CD4-positive, alpha-beta T cell treated with Interleukin-10 for 1 hour (primary cell): ENCODE measurements around the gene MS4A18.

Source experiments
- DNase-seq: peaks from one replicate; pipeline ENCODE4 v3.0.0-alpha.2; 2020

The MS4A18 gene

DNA sequence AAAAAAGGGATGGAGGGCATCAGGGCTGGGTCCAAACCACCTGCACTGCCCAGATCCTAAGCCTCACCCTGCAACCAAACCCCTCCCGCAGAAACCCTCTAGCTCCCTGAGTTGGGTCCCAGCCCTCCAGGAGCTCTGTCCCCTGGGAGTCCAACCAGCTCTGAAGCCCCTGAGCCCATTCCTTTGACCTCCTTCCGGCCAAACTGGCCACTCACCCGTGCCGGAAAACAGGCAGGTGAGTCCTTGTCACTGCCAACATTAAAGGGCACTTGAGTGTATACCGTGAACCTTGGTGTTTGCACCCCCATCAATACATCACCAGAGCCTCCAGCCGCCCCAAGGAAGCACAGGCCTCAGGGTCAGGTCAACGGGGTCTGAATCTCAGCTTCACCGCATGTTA is 43.7 kb downstream of the MS4A18 start:
- no peak for DNase-seq

DNA sequence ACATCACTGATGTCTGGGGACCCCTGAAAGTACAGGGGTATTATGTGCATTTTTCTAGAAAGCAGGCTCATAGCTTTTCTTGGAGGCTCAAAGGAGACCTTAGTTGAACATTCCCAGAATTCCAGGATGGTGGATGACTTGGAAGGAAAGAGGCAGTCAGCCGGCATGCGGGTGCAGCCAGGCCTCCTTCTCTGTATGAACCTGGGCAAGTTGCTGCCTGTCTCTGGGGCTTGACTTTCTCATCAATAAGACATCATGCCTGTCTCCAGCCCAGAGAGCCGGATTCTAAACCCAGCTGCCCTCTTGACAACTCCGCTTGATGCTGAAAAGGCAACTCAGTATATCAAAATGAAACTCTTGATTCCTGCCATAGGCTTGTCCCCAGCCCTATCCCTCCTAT is 44.8 kb downstream of the MS4A18 start:
- no peak for DNase-seq

DNA sequence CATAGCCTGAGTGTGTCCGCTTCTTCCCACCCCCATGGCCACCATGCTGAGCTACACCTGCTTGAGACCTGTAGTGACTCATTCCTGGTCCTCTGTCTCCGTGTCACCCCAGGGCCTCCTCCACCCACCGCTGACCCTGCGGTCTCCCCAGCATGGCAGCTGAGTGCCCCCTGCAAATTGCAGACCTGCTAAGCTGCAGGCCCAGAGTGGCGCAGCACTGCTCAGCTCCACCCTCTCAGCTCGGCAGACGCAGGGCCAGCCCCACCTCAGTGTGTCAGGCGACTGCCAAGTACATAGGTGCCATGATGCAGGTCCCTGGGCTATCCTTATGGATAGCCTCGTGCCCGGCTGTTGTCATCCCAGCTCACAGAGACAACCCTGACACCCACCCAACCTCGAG is 45.3 kb downstream of the MS4A18 start:
- no peak for DNase-seq

DNA sequence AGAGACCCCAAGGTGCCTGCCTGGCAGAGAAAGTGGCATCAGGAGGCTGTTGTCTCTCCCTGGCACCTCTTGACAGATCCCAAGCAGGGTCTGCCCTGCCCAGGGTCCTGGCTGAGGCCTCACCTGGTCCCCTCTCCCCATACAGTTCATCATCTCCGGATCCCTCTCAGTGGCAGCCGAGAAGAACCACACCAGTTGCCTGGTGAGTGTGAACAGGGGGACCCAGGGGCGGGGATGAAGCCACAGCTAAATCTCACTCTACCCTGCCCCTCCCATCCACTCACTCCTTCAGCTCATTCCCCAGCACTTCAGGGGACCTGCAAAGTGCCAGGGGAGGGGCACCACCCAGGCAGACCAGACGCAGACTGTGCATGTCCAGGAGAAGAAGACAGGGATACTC is 46.6 kb downstream of the MS4A18 start:
- no peak for DNase-seq

DNA sequence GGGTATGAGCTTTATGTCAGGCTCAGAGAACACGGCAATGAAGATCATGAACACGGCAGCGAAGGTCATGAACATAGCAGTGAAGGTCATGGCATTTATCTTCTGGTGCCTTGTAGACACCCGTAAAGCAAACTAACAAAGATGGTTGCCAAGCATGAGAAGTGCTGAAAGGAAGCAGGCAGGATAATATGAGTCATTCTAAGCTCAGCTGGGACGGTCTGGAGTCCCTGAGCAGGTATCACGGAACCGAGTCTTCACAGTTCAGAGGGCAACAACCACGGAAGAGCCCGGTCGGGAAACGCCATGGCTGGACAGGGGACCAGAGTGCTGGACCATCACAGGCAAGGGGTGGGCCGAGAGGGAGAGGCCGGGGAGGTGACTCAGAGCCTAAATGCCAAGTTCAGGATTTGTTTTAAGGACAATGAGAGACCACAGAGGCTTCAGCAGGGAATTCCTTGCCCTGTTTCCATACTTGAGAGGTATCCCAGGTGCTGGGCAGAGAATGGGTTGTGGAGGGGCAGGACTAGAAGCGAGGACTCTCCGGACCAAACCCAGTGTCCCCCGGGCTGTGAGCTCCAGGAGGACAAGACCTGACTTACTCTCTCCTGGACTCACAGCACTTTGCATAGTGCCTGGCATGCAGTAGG is 47.5 kb downstream of the MS4A18 start:
- DNase-seq = no peak

DNA sequence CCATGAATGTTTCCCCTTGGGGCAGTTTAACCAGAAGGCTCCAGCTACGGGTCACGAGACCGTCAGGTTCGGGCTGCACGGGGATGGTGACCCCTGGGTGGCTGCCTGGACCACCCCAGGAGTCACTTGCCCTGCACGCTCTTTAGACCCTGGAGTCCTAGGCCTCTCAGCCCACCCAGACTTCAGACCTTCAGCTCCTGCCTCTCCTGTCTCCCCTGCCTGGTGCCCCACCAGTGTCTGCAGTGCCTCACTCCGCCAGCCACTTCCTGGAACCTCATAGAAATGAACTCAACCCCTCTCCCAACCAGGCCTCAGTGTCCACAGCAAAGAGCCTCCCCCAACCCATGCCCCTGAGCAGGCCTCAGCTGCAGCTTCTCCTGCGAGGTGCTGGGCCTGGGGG is 48.1 kb downstream of the MS4A18 start:
- no peak for DNase-seq

DNA sequence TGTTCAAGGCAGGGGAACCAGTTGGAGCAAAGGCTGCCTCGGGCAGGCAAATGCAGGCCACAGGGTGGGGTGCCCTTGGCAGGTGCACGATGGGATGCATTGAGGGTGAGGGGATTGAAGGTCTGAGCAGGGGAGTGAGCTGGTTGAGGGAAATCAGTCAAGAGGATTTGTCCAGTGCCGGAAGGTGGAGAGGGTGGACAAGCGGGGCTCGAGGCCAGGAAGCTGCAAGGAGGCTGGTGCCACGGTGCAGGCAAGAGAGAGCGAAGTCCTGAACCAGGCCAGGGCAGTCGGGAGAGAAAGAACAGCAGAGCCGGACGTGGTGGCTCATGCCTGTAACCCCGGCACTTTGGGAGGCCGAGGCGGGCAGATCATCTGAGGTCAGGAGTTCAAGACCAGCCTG is 50.2 kb downstream of the MS4A18 start:
- no peak for DNase-seq

DNA sequence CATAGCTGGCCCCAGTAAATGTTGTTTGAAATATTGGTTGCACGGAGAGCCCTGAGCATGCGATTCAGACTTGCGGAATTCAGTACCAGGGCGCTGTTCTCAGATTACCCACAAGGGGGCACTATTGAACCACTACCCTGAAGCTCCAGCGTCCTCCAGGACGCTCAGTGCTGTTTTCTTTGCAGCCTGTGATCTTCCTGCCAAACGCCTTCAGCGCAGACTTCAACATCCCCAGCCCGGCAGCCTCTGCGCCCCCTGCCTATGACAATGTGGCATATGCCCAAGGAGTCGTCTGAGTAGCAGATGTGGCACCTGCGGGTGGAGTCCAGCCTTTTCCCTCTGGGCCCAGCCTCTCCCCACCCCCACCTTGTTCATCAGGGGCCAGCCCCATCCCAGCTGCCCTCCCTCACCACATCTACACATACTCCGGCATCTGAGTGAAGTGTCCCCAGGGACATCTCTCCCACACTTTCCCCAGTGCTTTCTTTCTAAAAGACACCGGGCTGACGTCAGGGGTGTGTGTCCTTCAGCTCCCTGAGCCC is 51.0 kb downstream of the MS4A18 start:
- DNase-seq = peak; percentile 81

DNA sequence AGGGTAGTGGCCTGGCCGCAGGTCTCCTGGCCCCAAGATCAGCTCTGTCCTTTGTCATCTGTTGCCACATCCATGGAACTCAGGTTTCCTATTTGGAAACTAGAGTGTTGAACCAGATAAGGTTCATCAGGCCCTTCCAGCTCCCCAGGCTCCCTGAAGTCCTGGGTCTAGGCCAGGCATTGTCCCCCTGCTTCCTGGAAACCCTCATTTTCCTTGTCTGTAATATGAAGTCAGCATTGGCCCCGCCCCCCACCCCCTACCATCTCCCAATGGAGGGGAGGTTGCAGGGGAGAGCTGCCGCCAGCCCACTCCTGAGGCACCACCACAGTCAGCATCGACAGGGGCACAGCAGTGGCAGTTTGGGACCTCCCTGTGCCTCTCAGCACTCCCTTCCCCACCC is 51.6 kb downstream of the MS4A18 start:
- DNase-seq = no peak

DNA sequence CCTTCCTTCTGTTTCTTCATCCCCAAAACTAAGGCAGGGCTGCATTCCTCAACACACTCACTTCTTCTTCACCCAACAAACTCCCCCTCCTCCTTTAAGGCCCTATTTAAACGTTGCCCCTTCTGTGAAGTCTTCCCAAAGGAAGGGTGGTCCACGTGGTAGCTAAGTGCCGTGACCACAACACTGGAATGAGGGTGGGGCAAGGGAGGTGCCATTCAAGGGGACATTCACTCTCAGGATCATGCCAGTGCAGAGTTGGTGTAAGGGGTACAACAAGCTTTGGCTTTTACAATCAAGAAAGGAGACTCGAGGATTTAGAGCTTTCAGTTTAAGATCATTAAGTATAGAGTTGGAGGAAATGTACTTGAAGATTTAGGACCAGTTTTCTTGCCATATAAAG is 52.6 kb downstream of the MS4A18 start:
- DNase-seq = no peak

DNA sequence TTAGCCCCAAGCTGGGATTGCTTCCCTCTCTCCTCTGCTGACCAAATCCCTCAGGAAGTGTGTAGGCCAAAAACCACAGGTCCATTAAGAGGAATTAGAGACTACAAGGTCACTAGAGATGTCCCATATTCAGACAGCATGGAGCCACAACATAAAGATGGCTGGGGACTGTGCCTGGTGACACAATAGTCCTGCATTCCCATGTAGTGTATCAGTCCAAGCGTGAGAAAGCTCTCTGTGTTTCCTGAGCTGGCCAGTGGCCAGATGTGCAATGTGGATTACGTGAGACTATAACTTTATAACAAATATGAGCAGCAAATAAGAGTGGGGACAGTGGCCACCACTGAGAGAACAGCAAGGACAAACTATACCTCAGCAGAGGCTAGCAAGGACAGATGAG is 53.1 kb downstream of the MS4A18 start:
- no peak for DNase-seq

DNA sequence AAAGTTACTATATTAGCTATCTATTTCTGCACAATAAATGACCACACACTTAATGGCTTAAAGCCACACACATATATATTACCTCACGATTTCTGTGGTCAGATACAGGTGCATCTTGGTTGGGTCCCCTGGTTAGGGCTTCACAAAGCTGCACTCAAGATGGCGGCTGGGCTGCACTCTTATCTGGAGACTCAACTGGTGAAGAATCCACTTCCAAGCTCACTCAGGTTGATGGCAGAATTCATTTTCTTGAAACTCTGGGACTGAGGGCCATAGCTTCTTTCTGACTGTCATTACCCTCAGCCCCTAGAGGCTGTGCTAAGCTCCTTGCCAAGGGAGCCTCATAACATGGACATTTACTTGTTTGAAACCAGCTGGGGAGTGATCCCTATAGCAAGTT is 55.5 kb downstream of the MS4A18 start:
- DNase-seq = no peak

DNA sequence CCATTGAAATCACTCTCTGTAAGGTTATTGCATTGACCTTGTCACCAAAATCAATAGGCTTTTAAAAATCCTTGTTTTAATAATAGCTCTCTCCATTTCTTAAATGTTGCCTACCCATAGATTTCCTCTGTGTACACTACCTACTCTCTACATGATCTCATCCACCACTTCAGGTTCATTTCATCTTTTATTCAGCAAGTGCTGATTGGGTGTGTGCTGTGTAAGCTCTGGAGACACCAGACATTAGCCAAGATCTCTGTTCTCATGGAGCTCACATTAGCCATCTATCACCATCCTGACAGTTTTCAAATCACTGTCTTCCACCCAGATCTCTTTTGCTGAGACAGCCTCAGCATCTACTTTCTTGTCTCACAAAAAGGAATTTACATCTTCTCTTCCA is 56.3 kb downstream of the MS4A18 start:
- no peak for DNase-seq

DNA sequence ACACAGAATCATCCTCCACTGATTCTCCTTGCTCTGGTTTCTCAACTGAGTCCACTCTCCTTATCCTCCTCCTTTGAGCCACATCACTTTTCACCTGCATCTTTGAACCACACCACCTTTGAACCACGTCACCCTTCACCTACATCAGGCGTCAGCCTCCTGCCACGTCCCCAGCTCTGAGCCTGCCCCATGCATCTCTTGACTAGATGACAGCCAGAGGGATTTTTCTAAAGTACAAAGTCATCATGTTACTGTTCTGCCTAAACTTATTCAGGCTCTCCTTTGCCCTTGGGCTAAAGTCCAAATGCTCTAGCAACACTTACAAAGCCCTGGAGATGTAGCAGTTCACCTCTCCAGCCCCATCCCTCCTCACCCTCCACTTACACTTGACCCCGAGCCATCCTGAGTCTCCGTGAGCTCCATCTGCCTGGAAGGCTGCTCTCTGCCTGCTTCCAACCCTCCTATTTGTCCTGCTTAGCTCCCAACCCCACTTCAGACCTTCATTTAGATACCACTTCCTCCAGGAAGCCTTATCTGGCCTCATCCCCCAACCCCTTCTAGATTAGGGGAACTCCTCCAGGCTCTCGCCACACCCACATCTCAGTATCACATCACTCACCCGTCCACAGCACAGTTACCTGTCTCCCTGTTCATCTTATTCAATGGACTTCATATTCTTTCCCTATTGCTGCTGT is 56.9 kb downstream of the MS4A18 start:
- DNase-seq = no peak

DNA sequence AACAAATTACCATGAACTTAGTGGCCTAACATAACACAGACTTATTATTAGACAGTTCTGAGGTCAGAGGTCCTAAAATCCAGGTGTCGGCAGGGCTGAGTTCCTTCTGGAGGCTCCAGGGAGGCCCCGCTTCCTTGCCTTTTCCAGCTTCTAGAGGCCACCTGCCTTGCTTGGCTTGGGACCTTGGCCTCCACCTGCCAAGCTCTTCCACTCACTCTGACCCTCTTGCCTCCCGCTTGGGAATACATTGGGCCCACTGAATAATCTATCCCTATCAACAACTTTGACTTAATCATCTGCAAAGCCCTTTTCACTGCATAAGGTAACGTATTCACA is 57.4 kb downstream of the MS4A18 start:
- no peak for DNase-seq

DNA sequence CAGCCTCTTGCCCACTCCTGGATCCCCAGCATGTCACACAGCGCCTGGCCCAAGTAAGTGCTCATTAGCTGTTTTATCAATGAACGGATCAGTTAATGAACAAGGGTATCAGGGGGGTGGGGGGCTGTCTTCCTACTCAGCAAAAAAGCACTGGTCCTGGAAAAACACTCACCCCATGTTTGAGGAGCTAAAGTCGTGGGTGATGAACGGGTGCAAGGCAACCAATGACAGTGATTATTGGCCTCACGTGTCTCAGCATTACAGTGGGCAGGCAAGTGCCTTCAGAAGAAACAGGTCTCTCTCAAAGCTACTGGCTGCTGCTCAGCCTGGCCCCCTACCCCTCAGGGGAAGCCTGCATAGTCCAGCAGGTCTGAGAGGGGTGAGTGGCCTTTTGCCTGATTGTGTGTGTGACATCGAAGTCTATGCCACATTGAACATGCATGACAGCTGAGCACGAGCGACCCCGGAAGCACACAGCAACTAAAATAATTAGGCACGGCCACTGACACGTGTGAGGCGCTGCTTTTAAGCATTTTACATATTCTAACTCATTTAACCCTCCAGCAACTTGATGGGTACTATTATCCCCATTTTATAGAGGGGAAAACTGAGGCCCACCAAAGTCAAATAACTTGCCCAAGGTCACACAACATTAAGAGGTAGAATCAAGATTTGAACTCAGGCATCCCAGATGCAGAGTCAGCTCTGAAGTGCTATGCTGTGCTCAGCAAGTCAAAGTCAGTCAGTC is 58.0 kb downstream of the MS4A18 start:
- no peak for DNase-seq

DNA sequence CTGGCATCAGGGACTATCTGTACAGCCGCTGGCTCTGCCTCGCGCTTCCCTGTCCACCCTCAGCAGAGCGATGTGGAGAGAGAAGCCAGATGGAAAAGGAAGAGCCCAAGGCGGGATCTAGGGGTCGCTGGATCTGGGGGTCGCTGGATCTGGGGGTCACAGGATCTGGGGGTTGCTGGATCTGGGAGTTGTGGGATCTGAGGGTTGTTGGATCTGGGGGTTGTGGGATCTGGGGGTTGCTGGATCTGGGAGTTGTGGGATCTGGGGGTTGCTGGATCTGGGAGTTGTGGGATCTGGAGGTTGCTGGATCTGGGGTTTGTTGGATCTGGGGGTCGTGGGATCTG is 58.6 kb downstream of the MS4A18 start:
- DNase-seq = no peak

DNA sequence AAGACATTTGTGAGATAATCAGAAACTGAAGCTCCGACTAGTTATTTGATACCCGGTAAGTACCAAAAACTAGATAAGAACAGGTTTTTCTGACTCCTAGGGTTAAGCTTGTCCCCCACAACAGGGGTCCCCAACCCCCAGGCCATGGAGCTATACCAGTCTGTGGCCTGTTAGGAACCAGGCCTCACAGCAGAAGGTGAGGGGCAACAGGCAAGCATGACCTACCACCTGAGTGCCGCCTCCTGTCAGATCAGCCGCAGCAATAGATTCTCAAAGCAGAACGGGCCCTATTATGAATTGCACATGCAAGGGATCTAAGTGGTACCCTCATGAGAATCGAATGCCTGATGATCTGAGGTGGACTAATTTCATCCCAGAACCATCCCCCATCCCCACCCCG is 59.4 kb downstream of the MS4A18 start:
- no peak for DNase-seq

DNA sequence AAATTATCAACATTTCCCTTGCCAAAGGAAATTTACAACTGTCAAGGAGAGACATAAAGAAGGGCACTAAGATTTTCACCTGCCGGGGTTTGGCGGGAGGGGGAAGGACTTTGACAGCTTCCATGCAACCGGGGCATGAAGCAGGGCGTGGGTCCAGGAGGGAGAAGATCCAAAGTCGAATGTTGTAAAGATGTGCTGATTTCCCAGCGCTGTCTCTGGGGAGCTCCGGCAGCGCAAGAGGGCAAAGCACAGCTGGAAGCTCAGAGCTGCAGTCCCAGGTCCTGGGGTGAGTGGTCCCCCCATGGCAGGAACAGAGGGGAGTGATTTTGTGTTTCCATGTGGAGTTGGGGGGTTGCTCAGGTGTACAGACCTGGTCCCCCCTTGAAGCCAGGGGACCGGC is 60.6 kb downstream of the MS4A18 start, which contains the start of gene MS4A10:
TSS of gene MS4A10 (plus strand) at position 198 of the 400 bp plus-strand sequence. CDS start 5,003 bp downstream, outside the sequence.
- no peak for DNase-seq

DNA sequence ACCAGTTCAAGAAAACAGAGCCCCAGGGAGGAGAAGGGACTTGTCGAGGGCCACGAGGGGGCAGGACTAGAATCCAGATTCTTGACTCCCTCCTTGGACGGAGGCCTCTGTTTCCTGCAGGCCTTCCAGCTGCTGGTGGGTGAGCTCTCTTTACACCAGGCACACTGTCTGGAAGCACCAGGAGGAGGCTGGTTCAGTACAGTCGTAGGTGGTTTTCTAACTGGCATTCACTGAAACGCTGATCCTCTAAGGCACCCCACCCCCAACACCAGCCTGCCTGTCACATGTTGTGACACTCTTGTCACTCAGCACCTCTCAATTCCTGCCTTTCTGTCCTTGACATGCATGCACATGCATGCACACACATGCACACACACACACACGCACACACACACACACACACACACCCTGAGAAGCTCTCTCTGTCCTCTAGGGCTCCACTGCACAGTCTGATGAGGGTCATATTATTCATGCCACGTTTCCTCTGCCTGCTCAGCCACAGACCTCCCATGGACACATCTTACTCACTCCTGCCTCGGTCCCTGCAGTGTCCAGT is 61.4 kb downstream of the MS4A18 start:
- DNase-seq = no peak

DNA sequence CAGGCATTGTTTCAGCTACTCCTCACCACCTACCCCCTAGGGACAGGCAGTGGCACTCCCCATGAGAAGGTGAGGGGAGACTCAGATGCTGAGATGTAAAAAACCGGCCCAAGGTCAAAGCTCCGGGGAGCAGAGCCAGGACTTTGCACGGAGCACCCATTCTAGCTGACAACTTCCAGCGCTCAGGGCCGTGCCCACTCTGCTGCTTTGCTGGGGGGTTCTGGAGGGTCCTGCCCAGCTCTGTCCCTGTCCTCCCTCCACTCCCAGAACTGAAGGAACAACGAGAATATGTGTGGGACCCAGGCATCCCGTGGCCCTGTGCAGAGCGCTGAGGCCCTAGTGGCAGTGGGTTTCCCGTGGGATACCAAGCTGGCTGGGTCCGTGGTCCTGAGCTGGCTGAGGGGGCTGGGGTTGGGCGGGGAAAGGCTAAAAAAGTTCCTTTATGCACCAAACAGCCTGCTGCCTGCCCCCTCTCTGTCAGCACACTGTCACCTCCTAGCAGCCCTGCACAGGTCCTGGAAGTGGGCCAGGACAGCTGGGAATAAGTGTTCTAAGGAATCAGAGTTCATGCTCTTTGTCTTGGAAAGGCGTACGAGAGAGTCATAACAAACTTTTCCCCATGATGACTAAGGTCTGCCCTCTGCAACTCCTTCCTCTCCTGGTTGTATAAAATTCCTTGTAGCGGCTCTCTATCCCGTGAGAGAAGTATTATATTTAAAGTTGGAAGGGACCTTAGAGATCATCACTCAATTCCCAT is 62.5 kb downstream of the MS4A18 start:
- no peak for DNase-seq

DNA sequence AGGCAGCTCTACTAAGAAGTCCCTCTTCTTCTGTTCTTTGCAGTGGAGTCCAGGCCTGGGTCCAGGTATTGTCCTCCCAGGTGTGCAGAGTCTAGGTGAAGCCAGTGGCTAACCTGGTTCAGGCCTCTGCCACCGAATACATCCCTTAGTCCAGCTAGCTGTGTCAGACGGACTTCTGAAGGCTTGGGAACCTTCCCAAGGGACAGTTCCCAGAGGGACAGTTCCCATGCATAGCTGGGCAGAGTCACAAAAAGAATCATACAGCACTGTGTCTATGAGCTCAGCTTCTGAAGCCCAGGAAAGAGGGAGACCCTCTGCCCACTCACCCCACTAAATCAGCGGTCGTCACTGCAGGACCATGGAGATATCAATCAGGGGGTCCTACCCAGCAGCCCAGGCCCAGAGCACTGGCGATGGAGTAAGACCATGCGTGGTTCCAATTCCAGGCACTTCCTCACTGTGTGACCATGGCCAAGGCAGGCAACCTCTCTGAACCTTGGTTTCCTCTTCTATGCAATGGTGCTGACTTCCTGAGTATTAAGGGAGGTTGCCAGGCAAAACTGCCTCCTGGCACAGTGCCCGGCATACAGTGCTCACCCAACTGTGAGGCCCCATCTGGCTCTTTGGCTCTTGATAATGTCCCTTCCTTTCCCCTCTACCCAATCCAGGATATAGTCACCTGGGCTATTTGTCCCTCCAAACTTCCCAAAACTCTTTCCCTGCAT is 64.0 kb downstream of the MS4A18 start:
- DNase-seq = no peak
